K562 (cell line): Measurements from ENCODE around the gene ZKSCAN8. TPM values are rescaled to one million over a fixed set of nuclear protein-coding genes. Genes with fewer than 3 reads are reported as not detected.

Experiments used
- BRF2 ChIP-seq: IDR thresholded peaks from 3 replicates; pipeline ENCODE4 v1.6.1; 2011; ENCODE audit warnings: borderline replicate concordance, mild to moderate bottlenecking; ENCODE audit not compliant: insufficient read length, insufficient read depth
- ILK ChIP-seq: fragments of 450-650 bp; IDR thresholded peaks from 2 replicates; pipeline ENCODE4 v1.6.1; 2016; ENCODE audit warnings: missing genetic modification characterization, low read depth, mild to moderate bottlenecking, missing compliant biosample characterization, moderate library complexity, borderline replicate concordance
- MCM5 ChIP-seq: fragments of 450-650 bp; IDR thresholded peaks from 2 replicates; pipeline ENCODE4 v1.6.1; 2016; ENCODE audit warnings: low read depth
- NR0B1 ChIP-seq: fragments of 450-650 bp; IDR thresholded peaks from one replicate; pipeline ENCODE4 v1.6.1; 2018; ENCODE audit warnings: mild to moderate bottlenecking, moderate library complexity; ENCODE audit not compliant: partially characterized antibody
- PHB2 ChIP-seq: fragments of 450-650 bp; IDR thresholded peaks from 2 replicates; pipeline ENCODE4 v1.6.1; 2017; ENCODE audit warnings: low read depth
- PHF8 ChIP-seq: fragments of 200-600 bp; sonication (generic); IDR thresholded peaks from 2 replicates; pipeline ENCODE4 v1.6.1; 2012; ENCODE audit warnings: mixed run types, mild to moderate bottlenecking, inconsistent platforms, low read length, moderate library complexity, borderline replicate concordance
- RHOXF2B ChIP-seq: fragments of 250-450 bp; sonication (Bioruptor Pico); conservative IDR thresholded peaks from 2 replicates; pipeline ENCODE4 v1.5.1; 2021
- SMAD3 ChIP-seq: fragments of 450-650 bp; formaldehyde crosslinking; conservative IDR thresholded peaks from 2 replicates; pipeline ENCODE4 v1.4.0; 2020; ENCODE audit warnings: mild to moderate bottlenecking
- SMARCA4 ChIP-seq: fragments of 450-650 bp; IDR thresholded peaks from 2 replicates; pipeline ENCODE4 v1.6.1; 2016
- TRIM25 ChIP-seq: fragments of 450-650 bp; IDR thresholded peaks from 2 replicates; pipeline ENCODE4 v1.7.0; 2016; ENCODE audit warnings: borderline replicate concordance
- ZC3H11A ChIP-seq: IDR thresholded peaks from 2 replicates; pipeline ENCODE4 v1.6.1; 2012; ENCODE audit warnings: low read depth, low read length, improper control_type of control experiment
- ZNF407 ChIP-seq: fragments of 450-650 bp; IDR thresholded peaks from 2 replicates; pipeline ENCODE4 v1.6.1; 2016; ENCODE audit warnings: low read depth
- ZSCAN29 ChIP-seq: fragments of 450-650 bp; IDR thresholded peaks from 2 replicates; pipeline ENCODE4 v1.6.1; 2017
- polyA plus RNA-seq, 8 experiments: library from polyadenylated mRNA; depleted of rRNA in 4 of 8; stranded (reverse) in 5 of 8; unstranded in 3 of 8; fragments of >200 nt; fragmentation: Nextera tagmentation in 2 of 8; fragmentation: Illumina TruSeq in 1 of 8; extraction: Ambion mirVana in 2 of 8; extraction: Trizol in 1 of 8; gene quantifications; 2 replicates each; pipeline versions ENCODE4 v1.2.1 to v1.2.3, GENCODE V29; 2011 to 2014; ENCODE audit warnings: inconsistent platforms in 1 of 8, missing spikeins in 1 of 8
- total RNA-seq, 7 experiments: library from RNA; depleted of rRNA in 6 of 7; stranded (reverse); fragments of >200 nt in 6 of 7; fragmentation: Illumina TruSeq in 2 of 7; extraction: Trizol in 2 of 7; gene quantifications; 2 replicates each; pipeline versions ENCODE4 v1.2.1 to v1.2.3, GENCODE V29; 2011 to 2021; ENCODE audit warnings: low replicate concordance in 1 of 7

ZKSCAN8 gene
- total and polyA plus RNA-seq, 9 of the 15 experiments (the other 6 are each of a cell fraction or from before 2014, with no cell fraction given): 3.3 to 37.7 (median 21.7) TPM

- TF ChIP-seq ZNF407 (no peak), ZC3H11A (no peak), SMARCA4 (0 out of 2 replicates have a peak, but pooled peaks have one; percentile 38), MCM5 (no peak), ZSCAN29 (no peak), SMAD3 (CRISPR knock-in tag) (no peak), BRF2 (no peak), PHB2 (no peak), NR0B1 (no peak), PHF8 (no peak), RHOXF2B (no peak), ILK (tag) (no peak), TRIM25 (no peak)
Observed at GRCh38 chr6:28137505-28137981, 4.1 kb upstream of the ZKSCAN8 start (continued).
